Measurements from ENCODE around the gene MRPL36.

DNA sequence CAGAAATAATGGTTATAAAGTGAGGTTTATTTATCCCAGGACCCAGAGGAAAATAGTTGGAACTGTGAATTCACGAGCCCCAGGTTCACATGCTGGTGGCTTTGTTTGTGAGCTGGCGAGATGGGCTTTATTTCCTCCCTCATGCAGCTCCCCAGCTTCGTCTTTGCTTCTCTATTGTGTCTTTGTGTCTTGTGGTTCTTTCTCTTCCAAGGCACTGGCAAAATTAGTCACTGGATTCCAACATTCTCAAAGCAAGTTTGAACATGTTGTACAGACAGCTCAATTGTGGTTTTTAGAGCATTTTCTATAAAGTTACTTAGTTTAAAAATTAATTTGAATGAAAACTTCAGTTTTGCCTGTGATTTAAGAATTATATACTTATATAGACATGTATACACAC is 8.8 kb upstream of the MRPL36 start:
- TF ChIP-seq, protein P1, sequence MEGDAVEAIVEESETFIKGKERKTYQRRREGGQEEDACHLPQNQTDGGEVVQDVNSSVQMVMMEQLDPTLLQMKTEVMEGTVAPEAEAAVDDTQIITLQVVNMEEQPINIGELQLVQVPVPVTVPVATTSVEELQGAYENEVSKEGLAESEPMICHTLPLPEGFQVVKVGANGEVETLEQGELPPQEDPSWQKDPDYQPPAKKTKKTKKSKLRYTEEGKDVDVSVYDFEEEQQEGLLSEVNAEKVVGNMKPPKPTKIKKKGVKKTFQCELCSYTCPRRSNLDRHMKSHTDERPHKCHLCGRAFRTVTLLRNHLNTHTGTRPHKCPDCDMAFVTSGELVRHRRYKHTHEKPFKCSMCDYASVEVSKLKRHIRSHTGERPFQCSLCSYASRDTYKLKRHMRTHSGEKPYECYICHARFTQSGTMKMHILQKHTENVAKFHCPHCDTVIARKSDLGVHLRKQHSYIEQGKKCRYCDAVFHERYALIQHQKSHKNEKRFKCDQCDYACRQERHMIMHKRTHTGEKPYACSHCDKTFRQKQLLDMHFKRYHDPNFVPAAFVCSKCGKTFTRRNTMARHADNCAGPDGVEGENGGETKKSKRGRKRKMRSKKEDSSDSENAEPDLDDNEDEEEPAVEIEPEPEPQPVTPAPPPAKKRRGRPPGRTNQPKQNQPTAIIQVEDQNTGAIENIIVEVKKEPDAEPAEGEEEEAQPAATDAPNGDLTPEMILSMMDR (conservative IDR thresholded peaks at IDR 0.05; ENCODE audit: low read depth, low read length): no peak
- TF ChIP-seq EZH2phosphoT487 (IDR thresholded peaks at IDR 0.05; ENCODE audit: borderline replicate concordance, low read length): no peak
